ENCODE data around the gene TMEM151B. TPM values are rescaled to one million over a fixed set of nuclear protein-coding genes. Genes with fewer than 3 reads are reported as not detected.
"Not testable (repeated sequence)": the region's sequence is repeated elsewhere in the genome, so short reads cannot be mapped to it uniquely, and the experiment has no call there.

Gene TMEM151B
- total and polyA plus RNA-seq, 10 of the 15 experiments (the other 5 are each of a cell fraction or from before 2014, with no cell fraction given) = 0.01 to 0.19 (median 0.05) TPM; not detected in 6

DNA sequence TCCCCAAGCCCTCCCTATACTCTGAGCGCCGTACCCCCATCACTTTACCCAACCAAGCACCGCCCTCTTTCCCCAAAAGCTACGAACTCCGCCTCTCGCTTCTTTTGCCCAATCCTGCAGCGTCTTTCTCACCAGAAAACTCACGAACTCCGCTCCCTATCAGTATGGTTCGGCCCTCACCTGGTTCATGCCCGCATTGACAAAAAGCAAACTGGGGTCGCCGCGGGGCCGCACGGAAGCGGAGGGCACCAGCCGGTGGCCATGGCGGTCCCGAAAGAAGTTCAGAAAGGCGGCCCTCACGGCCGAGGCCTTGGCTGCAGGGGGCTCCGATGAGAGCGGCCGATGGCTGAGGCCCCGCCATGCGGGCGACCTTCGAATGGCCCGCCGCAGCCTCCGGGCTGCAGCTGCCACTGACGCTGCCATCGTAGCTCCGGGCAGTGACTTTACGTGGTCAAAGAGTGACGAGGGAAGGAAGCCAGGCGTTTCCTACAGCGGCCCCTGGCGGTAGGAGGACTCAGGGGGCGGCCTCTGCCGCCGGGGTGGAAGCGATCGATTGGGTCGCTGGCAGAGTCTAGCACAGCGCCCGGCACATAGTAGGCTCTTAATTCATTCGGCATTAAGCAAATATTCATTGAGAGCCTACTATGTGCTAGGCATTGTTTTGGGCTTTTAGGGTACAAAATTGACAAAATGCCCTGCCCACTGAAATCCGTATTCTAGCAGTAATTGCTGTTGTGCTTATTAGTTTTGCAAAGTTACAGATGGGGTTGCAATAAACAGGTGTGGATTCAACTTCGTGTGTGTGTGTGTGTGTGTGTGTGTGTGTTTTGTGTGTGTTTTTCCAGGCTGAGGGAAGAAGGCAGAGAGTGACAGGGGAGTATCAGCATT, 42.9 kb downstream of the TMEM151B start, which contains the start of gene AARS2 (continued):
- TF ChIP-seq, protein P1, sequence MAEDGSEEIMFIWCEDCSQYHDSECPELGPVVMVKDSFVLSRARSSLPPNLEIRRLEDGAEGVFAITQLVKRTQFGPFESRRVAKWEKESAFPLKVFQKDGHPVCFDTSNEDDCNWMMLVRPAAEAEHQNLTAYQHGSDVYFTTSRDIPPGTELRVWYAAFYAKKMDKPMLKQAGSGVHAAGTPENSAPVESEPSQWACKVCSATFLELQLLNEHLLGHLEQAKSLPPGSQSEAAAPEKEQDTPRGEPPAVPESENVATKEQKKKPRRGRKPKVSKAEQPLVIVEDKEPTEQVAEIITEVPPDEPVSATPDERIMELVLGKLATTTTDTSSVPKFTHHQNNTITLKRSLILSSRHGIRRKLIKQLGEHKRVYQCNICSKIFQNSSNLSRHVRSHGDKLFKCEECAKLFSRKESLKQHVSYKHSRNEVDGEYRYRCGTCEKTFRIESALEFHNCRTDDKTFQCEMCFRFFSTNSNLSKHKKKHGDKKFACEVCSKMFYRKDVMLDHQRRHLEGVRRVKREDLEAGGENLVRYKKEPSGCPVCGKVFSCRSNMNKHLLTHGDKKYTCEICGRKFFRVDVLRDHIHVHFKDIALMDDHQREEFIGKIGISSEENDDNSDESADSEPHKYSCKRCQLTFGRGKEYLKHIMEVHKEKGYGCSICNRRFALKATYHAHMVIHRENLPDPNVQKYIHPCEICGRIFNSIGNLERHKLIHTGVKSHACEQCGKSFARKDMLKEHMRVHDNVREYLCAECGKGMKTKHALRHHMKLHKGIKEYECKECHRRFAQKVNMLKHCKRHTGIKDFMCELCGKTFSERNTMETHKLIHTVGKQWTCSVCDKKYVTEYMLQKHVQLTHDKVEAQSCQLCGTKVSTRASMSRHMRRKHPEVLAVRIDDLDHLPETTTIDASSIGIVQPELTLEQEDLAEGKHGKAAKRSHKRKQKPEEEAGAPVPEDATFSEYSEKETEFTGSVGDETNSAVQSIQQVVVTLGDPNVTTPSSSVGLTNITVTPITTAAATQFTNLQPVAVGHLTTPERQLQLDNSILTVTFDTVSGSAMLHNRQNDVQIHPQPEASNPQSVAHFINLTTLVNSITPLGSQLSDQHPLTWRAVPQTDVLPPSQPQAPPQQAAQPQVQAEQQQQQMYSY (CRISPR knock-in tag; IDR thresholded peaks at IDR 0.05) = no peak

DNA sequence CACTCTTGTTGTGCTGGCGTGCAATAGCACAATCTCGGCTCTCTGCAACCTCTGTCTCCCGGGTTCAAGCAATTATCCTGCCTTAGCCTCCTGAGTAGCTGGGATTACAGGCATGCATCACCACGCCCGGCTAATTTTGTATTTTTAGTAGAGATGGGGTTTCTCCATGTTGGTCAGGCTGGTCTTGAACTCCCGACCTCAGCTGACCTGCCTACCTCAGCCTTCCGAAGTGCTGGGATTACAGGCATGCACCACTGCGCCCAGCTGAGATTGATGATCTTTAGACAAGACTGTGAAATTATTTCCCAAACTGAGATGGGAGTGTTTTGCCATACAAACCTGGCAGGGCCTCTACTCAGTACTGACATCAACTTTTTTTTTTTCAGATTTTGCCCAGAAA, 44.4 kb downstream of the TMEM151B start:
- FAIRE-seq; intact Hi-C loops (cut with micrococcal nuclease; ENCODE audit: unreplicated experiment): not testable (repeated sequence)

More for the DNA sequence above, 44.4 kb downstream of the TMEM151B start:
- ChIA-PET CTCF (interaction anchor here (0.8 to 1.5 kb wide), 9 partner anchors 9 to 111 kb away, joined by 3 to 6 read pairs (median 3); partner anchors contain the start of gene TMEM151B), RAD21 (ENCODE audit: unreplicated experiment) (interaction anchor here (1.1 kb wide), 1 partner anchor 47 kb away, joined by 5 read pairs; no protein-coding TSS in a partner anchor), POLR2A (interaction anchor here (0.9 kb wide), 1 partner anchor 72 kb away, joined by 3 read pairs; no protein-coding TSS in a partner anchor)
- in situ Hi-C loops (cut with MboI); SMC1A ChIA-PET (ENCODE audit: uncharacterized antibody, unreplicated experiment); H3K9ac ChIP-seq (ENCODE audit: control insufficient read depth, insufficient read depth, low read length); ATAC-seq; H3K4me3 ChIP-seq; H2AFZ ChIP-seq (ENCODE audit: control insufficient read depth, low read depth, low read length); BruUV-seq (replicated peaks); DNase-seq (ENCODE audit: low read depth, low spot score); H3K4me2 ChIP-seq (ENCODE audit: control insufficient read depth, insufficient read depth); H3K4me1 ChIP-seq (ENCODE audit: control insufficient read depth, insufficient read depth, low read length); H3K9me3 ChIP-seq (replicated peaks; ENCODE audit: control insufficient read depth, insufficient read depth, low read length); H3K27ac ChIP-seq (ENCODE audit: control insufficient read depth, insufficient read depth); H4K20me1 ChIP-seq (ENCODE audit: control insufficient read depth, insufficient read depth); H3K27me3 ChIP-seq (replicated peaks in 1 of 2; ENCODE audit: control insufficient read depth in 2 of 2, insufficient read depth in 2 of 2, low read length in 1 of 2): not testable (repeated sequence)
- 54% methylated on average over 8 of the region's 8 CpGs for whole genome bisulfite sequencing (ENCODE audit: insufficient coverage, insufficient replicate concordance, low lambda C conversion rate, missing lambda C conversion rate)
- Histone ChIP-seq H3K79me2 (ENCODE audit: control insufficient read depth, insufficient read depth, low read length) (peaks cover 11% of the 10 kb centered on the region), H3K36me3 (ENCODE audit: control insufficient read depth in 2 of 2, insufficient read depth in 2 of 2, low read length in 1 of 2) (peaks cover 2 to 14% of the 10 kb centered on the region in 2 experiments)

Data from GM12878 (cell line).